Measurements from ENCODE around the gene ANO6. TPM values are rescaled to one million over a fixed set of nuclear protein-coding genes. Genes with fewer than 3 reads are reported as not detected.

The ANO6 gene
- polyA plus RNA-seq, 1 donor from 2014 or later = 9.0 TPM

GRCh38 chr12:45242180-45242579 lies 26.3 kb downstream of the ANO6 start:
- Histone ChIP-seq H3F3A (ENCODE audit: insufficient read depth, low read length, poor library complexity, severe bottlenecking) (no peaks in the 10 kb centered on the region), H3K36me3 (ENCODE audit: insufficient read depth, low read length) (no peaks in the 10 kb centered on the region), H3K79me2 (replicated peaks; ENCODE audit: insufficient read depth, low read length) (no peaks in the 10 kb centered on the region), H3K4me3 (ENCODE audit: low read length) (no peak overlapping the region), H3K9ac (ENCODE audit: low read length) (no peak overlapping the region), H4K20me1 (ENCODE audit: insufficient read depth) (no peaks in the 10 kb centered on the region), H2AFZ (ENCODE audit: low read depth, low read length) (no peak overlapping the region), H3K9me3 (ENCODE audit: low read length) (no peaks in the 10 kb centered on the region), H3K9me2 (ENCODE audit: insufficient read depth, low read length) (no peaks in the 10 kb centered on the region), H3K27me3 (ENCODE audit: insufficient read depth, low read depth, low read length) (no peaks in the 10 kb centered on the region), H3K27ac (ENCODE audit: low read length) (no peak overlapping the region), H3K4me2 (ENCODE audit: low read length) (no peak overlapping the region)
- TF ChIP-seq TAF1 (IDR thresholded peaks at IDR 0.05; ENCODE audit: low read depth) = no peak
- no peak for TF ChIP-seq RAD21 (conservative IDR thresholded peaks at IDR 0.05)
- TF ChIP-seq CTCF (IDR thresholded peaks at IDR 0.05; ENCODE audit: poor library complexity, severe bottlenecking) = no peak
- TF ChIP-seq POLR2AphosphoS5 (IDR thresholded peaks at IDR 0.05) = no peak
- TF ChIP-seq REST (IDR thresholded peaks at IDR 0.05; ENCODE audit: borderline replicate concordance) = no peak
- TF ChIP-seq EP300 (conservative IDR thresholded peaks at IDR 0.05; ENCODE audit: poor library complexity, severe bottlenecking) = no peak
- TF ChIP-seq EZH2 (IDR thresholded peaks at IDR 0.05; ENCODE audit: borderline replicate concordance, insufficient read depth, low read length, poor library complexity, severe bottlenecking) = no peak
- TF ChIP-seq SMC3 (conservative IDR thresholded peaks at IDR 0.05; ENCODE audit: poor library complexity) = no peak
- TF ChIP-seq MXI1 (conservative IDR thresholded peaks at IDR 0.05; ENCODE audit: poor library complexity, severe bottlenecking) = no peak

DNA sequence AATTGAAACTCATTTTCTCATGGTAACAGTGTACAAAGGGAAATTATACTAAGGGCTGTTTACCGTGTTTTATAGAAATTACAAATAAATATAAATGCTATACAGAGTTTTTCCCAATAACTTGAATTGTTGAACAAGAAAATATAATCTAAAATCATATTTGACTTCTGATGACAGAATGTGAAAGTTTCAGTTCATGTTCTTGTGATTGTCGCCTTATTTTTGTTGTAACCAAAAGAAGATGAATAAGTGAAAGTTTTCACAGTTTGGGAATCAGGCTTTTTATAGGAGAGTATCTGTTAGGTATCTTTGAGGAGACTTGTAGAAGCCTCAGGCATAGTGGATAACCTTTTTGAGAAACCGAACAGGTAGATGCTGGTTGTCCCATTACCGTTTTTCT lies 28.1 kb downstream of the ANO6 start:
- Histone ChIP-seq H3K79me2 (replicated peaks; ENCODE audit: insufficient read depth, low read length) (no peaks in the 10 kb centered on the region), H3K27me3 (ENCODE audit: insufficient read depth, low read depth, low read length) (no peaks in the 10 kb centered on the region)
- TF ChIP-seq RAD21 (conservative IDR thresholded peaks at IDR 0.05) = no peak
- TF ChIP-seq SMC3 (conservative IDR thresholded peaks at IDR 0.05; ENCODE audit: poor library complexity) = no peak
- TF ChIP-seq TAF1 (IDR thresholded peaks at IDR 0.05; ENCODE audit: low read depth) = no peak
- TF ChIP-seq POLR2AphosphoS5 (IDR thresholded peaks at IDR 0.05) = no peak
- no peak for TF ChIP-seq CTCF (IDR thresholded peaks at IDR 0.05; ENCODE audit: poor library complexity, severe bottlenecking)
- TF ChIP-seq EZH2 (IDR thresholded peaks at IDR 0.05; ENCODE audit: borderline replicate concordance, insufficient read depth, low read length, poor library complexity, severe bottlenecking) = no peak
- no peak for TF ChIP-seq EP300 (conservative IDR thresholded peaks at IDR 0.05; ENCODE audit: poor library complexity, severe bottlenecking)
- TF ChIP-seq REST (IDR thresholded peaks at IDR 0.05; ENCODE audit: borderline replicate concordance) = no peak
- no peak for TF ChIP-seq MXI1 (conservative IDR thresholded peaks at IDR 0.05; ENCODE audit: poor library complexity, severe bottlenecking)

More for the DNA sequence above, 28.1 kb downstream of the ANO6 start:
- Histone ChIP-seq H3K36me3 (ENCODE audit: insufficient read depth, low read length) (no peaks in the 10 kb centered on the region), H2AFZ (ENCODE audit: low read depth, low read length) (no peak overlapping the region), H3K9ac (ENCODE audit: low read length) (no peak overlapping the region), H3K27ac (ENCODE audit: low read length) (no peak overlapping the region), H3K4me3 (ENCODE audit: low read length) (no peak overlapping the region), H3K4me2 (ENCODE audit: low read length) (no peak overlapping the region), H3K9me2 (ENCODE audit: insufficient read depth, low read length) (no peaks in the 10 kb centered on the region), H4K20me1 (ENCODE audit: insufficient read depth) (no peaks in the 10 kb centered on the region), H3K9me3 (ENCODE audit: low read length) (no peaks in the 10 kb centered on the region), H3F3A (ENCODE audit: insufficient read depth, low read length, poor library complexity, severe bottlenecking) (no peaks in the 10 kb centered on the region)
